SH-SY5Y (cell line): ENCODE results near the gene CHSY3.

ENCODE experiments used
- GATA2 ChIP-seq: IDR thresholded peaks from 2 replicates; pipeline ENCODE4 v1.6.1; 2011; ENCODE audit warnings: mild to moderate bottlenecking, low read depth, low read length
- GATA3 ChIP-seq: IDR thresholded peaks from 2 replicates; pipeline ENCODE4 v1.6.1; 2011; ENCODE audit warnings: low read depth, mild to moderate bottlenecking, low read length, moderate library complexity

CHSY3 gene

GRCh38 chr5:129973716-129974426, 69.6 kb downstream of the CHSY3 start:
- TF ChIP-seq GATA2 (no peak), GATA3 (no peak)

GRCh38 chr5:129977810-129978209, 73.5 kb downstream of the CHSY3 start:
- TF ChIP-seq GATA3 = no peak
- no peak for TF ChIP-seq GATA2

DNA sequence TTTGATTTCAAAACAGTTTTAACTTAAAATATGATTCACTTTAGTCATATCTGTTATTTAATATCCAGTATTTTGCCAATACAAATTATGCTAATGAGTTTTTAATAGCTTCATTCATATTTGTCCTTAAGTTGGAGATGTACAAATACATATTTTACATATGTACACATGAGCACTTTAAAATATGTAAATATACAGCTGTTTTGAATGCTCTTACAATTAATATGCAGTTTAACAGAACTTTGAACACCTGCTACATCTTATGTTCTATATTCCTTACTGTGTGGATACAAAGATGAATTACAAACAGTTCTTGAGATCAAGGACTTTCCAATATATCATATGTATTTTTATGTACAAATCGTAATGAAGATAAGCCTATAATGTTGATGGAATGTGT, 74.0 kb downstream of the CHSY3 start:
- TF ChIP-seq GATA2 (no peak), GATA3 (no peak)

- TF ChIP-seq GATA3 = no peak
- TF ChIP-seq GATA2 = no peak
Measured at GRCh38 chr5:129988453-129988852, 84.2 kb downstream of the CHSY3 start.

DNA sequence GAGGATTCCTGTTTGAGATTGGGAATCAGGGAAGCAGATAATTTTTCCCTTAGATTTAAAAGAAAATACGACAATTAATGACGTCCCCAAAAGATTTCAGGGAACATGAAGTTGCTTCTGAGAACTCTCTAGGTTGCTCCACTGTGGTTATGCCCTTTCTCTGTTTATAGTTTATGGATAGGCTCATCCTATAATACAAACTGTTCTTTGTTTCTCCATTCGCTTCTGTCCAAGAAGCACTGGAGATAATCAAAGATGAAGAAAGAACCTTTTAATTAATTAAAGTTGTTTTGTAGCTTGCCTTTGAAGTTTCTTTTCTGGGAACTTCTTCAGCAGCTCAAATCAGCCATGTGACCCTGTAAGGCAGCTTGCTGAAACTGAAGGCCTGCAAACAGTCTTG, 87.5 kb downstream of the CHSY3 start:
- TF ChIP-seq GATA2 (no peak), GATA3 (no peak)

DNA sequence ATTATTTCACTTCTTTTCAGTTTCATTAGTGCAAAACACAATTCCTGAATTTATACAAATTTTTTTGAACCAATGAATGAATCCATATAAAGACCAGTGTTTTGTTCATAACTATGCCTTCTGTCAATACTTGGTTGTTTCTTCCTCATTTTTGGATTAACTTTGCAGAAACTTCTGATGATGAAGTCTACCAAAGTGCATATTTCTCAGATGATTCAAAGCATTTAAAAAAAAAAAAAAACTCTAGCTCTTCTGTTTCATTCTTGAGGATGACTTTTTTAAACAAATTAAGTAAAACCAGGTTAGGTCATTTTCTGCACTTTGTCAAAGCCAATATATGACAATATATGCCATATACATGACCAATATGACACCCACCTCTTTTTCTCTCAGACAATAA, 92.6 kb downstream of the CHSY3 start:
- TF ChIP-seq GATA2 (no peak), GATA3 (no peak)

DNA sequence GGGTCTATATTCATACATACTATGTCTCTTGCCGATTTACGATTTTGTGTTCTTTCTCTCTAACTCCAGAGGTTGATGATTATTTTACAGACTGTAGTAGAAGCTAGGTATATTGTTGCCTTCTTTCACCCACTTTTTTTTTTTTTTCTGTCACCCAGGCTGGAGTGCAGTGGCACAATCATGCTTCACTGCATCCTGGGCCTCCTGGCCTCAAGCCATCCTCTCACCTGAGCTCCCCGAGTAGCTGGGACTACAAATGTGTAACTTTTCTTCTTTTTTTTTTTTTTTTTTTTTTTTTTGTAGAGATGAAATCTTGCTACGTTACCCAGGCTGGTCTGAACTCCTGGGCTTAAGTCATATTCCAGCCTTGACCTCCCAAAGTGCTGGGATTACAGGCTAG, 96.2 kb downstream of the CHSY3 start:
- TF ChIP-seq GATA3 = no peak
- no peak for TF ChIP-seq GATA2

DNA sequence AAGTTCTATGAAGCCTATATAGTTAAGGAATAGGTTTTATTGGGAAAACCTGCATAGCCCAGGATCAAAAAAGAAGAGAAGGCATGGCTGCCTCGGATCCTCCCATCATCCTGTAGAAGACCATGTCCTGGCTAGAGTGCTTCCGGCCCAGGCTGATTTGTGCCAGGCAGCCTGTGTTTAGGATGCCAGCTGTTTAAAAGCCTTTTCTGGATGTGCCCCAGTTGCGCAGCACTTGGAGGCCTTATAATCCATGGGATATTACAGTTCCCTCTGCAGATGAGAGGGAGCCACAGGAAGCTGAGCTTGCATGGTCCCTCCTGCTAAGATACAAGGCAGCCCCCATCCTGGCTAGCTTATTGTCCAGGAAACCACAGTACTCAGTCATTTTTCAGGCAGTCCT, 97.9 kb downstream of the CHSY3 start:
- TF ChIP-seq GATA2 (no peak), GATA3 (no peak)

- TF ChIP-seq GATA3 = no peak
- no peak for TF ChIP-seq GATA2
Measured at GRCh38 chr5:130002876-130003275, 98.6 kb downstream of the CHSY3 start.

- TF ChIP-seq GATA2 (no peak), GATA3 (no peak)
Measured at GRCh38 chr5:130011986-130012385, 107.7 kb downstream of the CHSY3 start.

GRCh38 chr5:130017173-130017572, 112.9 kb downstream of the CHSY3 start:
- TF ChIP-seq GATA2 (no peak), GATA3 (no peak)

GRCh38 chr5:130018641-130019040, 114.4 kb downstream of the CHSY3 start:
- TF ChIP-seq GATA2 (no peak), GATA3 (no peak)

DNA sequence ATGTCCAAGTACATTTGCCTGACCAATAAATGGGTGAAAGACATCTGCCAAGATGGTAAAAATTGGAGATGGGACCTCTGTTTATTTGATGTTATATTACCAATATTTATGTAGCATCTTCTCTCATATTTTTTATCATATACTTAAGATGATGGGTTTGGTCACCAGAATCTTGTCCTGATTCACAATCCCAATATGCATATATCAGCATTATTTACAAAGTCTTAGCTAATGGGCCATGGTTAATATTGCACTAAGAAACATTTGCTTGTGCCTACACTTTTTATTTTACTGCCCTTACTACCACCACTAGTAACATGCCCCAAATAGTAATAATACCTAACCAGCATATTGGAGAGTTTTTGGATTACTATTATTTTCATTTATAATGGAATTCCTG, 116.7 kb downstream of the CHSY3 start:
- TF ChIP-seq GATA2 (no peak), GATA3 (no peak)

DNA sequence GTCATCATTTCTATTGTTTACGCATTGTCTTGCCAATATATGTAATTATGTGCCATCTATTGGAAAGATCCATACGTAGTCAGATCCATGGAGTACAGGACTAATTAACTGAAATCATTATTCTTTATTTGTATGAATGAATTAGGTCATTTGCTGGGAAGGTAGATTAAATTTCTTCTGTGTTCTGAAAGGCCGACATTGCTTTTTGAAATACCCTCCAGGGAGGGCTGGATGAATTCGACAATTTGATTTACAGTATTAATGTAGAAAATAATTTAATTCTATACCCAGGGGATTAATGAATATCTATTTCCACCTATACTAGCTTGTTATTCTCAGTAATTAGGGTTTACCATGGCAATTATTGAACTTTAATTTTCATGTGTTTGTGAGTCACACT, 117.6 kb downstream of the CHSY3 start:
- no peak for TF ChIP-seq GATA3
- no peak for TF ChIP-seq GATA2

GRCh38 chr5:130023604-130024003, 119.3 kb downstream of the CHSY3 start:
- TF ChIP-seq GATA2 = no peak
- no peak for TF ChIP-seq GATA3

- TF ChIP-seq GATA3 (no peak), GATA2 (no peak)
Measured at GRCh38 chr5:130024006-130024405, 119.7 kb downstream of the CHSY3 start.

- TF ChIP-seq GATA2 (no peak), GATA3 (no peak)
Measured at GRCh38 chr5:130025511-130025910, 121.2 kb downstream of the CHSY3 start.

GRCh38 chr5:130032807-130033206, 128.5 kb downstream of the CHSY3 start:
- TF ChIP-seq GATA2 = no peak
- TF ChIP-seq GATA3 = no peak
